DND-41 (cell line): Measurements from ENCODE around the gene GADD45A.

ENCODE experiments used
- CTCF ChIP-seq: IDR thresholded peaks from 2 replicates; pipeline ENCODE4 v1.5.1; 2012; ENCODE audit warnings: borderline replicate concordance, low read length, moderate library complexity, mild to moderate bottlenecking; ENCODE audit not compliant: poor library complexity, severe bottlenecking; ENCODE audit errors: extremely low read depth
- EZH2 ChIP-seq: IDR thresholded peaks from 3 replicates; pipeline ENCODE4 v1.6.1; 2012; ENCODE audit warnings: borderline replicate concordance, low read depth, mild to moderate bottlenecking, moderate library complexity, low read length, inconsistent platforms; ENCODE audit not compliant: severe bottlenecking

GRCh38 chr1:67710417-67710816, 25.4 kb downstream of the GADD45A start:
- TF ChIP-seq CTCF = no peak
- no peak for TF ChIP-seq EZH2
